MM.1S (cell line): Measurements from ENCODE around the gene SLC7A9.

Experiments used
- DNase-seq: peaks from one replicate; pipeline ENCODE4 v3.0.0-alpha.2; 2015
- H2AFZ ChIP-seq: fragments of 300-600 bp; sonication (generic); 2 replicates; pipeline ENCODE4 v1.6.0; 2016; ENCODE audit warnings: antibody characterized with exemption, low read length
- H3F3A ChIP-seq: fragments of 300-600 bp; sonication (generic); 2 replicates; pipeline ENCODE4 v1.6.1; 2016; ENCODE audit warnings: mild to moderate bottlenecking, antibody characterized with exemption, low read length, moderate library complexity, mixed read lengths; ENCODE audit not compliant: insufficient read depth
- H3K27ac ChIP-seq: fragments of 300-600 bp; sonication (generic); 2 replicates; pipeline ENCODE4 v1.5.1; 2016; ENCODE audit warnings: mild to moderate bottlenecking, low read length
- H3K27me3 ChIP-seq: fragments of 300-600 bp; sonication (generic); replicated peaks from 2 replicates; pipeline ENCODE4 v1.6.0; 2016; ENCODE audit warnings: low read length; ENCODE audit not compliant: insufficient read depth
- H3K36me3 ChIP-seq: fragments of 300-600 bp; sonication (generic); replicated peaks from 2 replicates; pipeline ENCODE4 v1.6.1; 2016; ENCODE audit warnings: mild to moderate bottlenecking, low read length, mixed read lengths; ENCODE audit not compliant: insufficient read depth
- H3K4me1 ChIP-seq: fragments of 300-600 bp; sonication (generic); 2 replicates; pipeline ENCODE4 v1.6.1; 2016; ENCODE audit warnings: low read length, mixed read lengths
- H3K4me2 ChIP-seq: fragments of 300-600 bp; sonication (generic); 2 replicates; pipeline ENCODE4 v1.6.0; 2016; ENCODE audit warnings: low read depth, low read length
- H3K4me3 ChIP-seq: fragments of 300-600 bp; sonication (generic); 2 replicates; pipeline ENCODE4 v1.5.1; 2016; ENCODE audit warnings: low read length, mixed read lengths
- H3K79me2 ChIP-seq: fragments of 300-600 bp; sonication (generic); 2 replicates; pipeline ENCODE4 v1.6.1; 2016; ENCODE audit warnings: mixed run types, low read length, mixed read lengths
- H3K9ac ChIP-seq: fragments of 300-600 bp; sonication (generic); 2 replicates; pipeline ENCODE4 v1.6.1; 2016; ENCODE audit warnings: low read length, mixed read lengths
- H3K9me2 ChIP-seq: fragments of 300-600 bp; sonication (generic); replicated peaks from 2 replicates; pipeline ENCODE4 v1.6.1; 2016; ENCODE audit warnings: mild to moderate bottlenecking, low read length, mixed read lengths; ENCODE audit not compliant: insufficient read depth
- H3K9me3 ChIP-seq: fragments of 300-600 bp; sonication (generic); replicated peaks from 2 replicates; pipeline ENCODE4 v1.6.1; 2016; ENCODE audit warnings: mild to moderate bottlenecking, low read length, mixed read lengths; ENCODE audit not compliant: insufficient read depth
- H4K20me1 ChIP-seq: fragments of 300-600 bp; sonication (generic); 2 replicates; pipeline ENCODE4 v1.6.1; 2016; ENCODE audit warnings: mild to moderate bottlenecking, low read length, moderate library complexity, mixed read lengths; ENCODE audit not compliant: insufficient read depth
- EZH2 ChIP-seq: fragments of 300-600 bp; sonication (generic); optimal IDR thresholded peaks from 2 replicates; pipeline ENCODE3; 2017; ENCODE audit warnings: low read depth, mild to moderate bottlenecking, antibody characterized with exemption, low read length, mixed read lengths
- EZH2phosphoT487 ChIP-seq: fragments of 300-600 bp; sonication (generic); IDR thresholded peaks from 2 replicates; pipeline ENCODE4 v1.6.1; 2018; ENCODE audit warnings: antibody characterized with exemption, low read length
- TF ChIP-seq, protein P1 (sequence below): fragments of 300-600 bp; sonication (generic); IDR thresholded peaks from 2 replicates; pipeline ENCODE4 v1.5.1; 2016; ENCODE audit warnings: antibody characterized with exemption, low read length, mixed read lengths

SLC7A9 gene

GRCh38 chr19:32869369-32869965 is at the start of gene SLC7A9:
Gene SLC7A9, minus strand, starts transcription at chr19:32869767. Its CDS starts 1,233 bp downstream, at chr19:32868534.
- Histone ChIP-seq H3K9ac (no peak within 1 kb of the TSS), H3K27ac (no peak within 1 kb of the TSS), H3F3A (no peaks in the 10 kb centered on the region), H4K20me1 (no peaks in the 10 kb centered on the region), H3K9me2 (no peaks in the 10 kb centered on the region), H3K9me3 (no peaks in the 10 kb centered on the region), H3K4me1 (no peaks in the 10 kb centered on the region), H3K27me3 (no peaks in the 10 kb centered on the region), H3K4me3 (no peak within 1 kb of the TSS), H3K36me3 (no peaks in the 10 kb centered on the region), H3K4me2 (no peak within 1 kb of the TSS), H3K79me2 (no peaks in the 10 kb centered on the region), H2AFZ (no peak within 1 kb of the TSS)
- TF ChIP-seq EZH2 (no peak), EZH2phosphoT487 (no peak)
- TF ChIP-seq, protein P1, sequence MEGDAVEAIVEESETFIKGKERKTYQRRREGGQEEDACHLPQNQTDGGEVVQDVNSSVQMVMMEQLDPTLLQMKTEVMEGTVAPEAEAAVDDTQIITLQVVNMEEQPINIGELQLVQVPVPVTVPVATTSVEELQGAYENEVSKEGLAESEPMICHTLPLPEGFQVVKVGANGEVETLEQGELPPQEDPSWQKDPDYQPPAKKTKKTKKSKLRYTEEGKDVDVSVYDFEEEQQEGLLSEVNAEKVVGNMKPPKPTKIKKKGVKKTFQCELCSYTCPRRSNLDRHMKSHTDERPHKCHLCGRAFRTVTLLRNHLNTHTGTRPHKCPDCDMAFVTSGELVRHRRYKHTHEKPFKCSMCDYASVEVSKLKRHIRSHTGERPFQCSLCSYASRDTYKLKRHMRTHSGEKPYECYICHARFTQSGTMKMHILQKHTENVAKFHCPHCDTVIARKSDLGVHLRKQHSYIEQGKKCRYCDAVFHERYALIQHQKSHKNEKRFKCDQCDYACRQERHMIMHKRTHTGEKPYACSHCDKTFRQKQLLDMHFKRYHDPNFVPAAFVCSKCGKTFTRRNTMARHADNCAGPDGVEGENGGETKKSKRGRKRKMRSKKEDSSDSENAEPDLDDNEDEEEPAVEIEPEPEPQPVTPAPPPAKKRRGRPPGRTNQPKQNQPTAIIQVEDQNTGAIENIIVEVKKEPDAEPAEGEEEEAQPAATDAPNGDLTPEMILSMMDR = no peak
- no peak for DNase-seq

DNA sequence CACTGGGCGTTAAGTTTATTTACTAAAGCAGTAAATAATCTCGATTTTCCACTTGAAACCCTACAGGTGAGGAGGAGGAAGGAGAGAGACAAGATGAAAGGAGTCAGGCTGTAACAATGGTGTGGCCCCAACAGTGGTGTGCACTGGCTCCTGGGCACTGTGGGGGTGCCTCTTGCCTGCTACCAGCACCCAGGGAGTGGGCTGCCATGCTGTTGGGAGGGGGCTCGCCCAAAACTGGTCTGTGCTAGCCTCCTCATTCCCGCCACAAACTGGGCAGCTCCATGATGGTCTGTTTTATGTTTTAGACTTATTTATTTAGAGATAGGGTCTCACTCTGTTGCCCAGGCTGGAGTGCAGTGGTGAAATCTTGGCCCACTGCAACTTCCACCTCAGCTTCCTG is 49.8 kb upstream of the SLC7A9 start:
- Histone ChIP-seq H2AFZ (no peak overlapping the region), H3K79me2 (no peaks in the 10 kb centered on the region), H3K4me3 (no peak overlapping the region), H3K27me3 (no peaks in the 10 kb centered on the region), H3K9ac (no peak overlapping the region), H3K27ac (no peak overlapping the region), H3F3A (peaks cover 12% of the 10 kb centered on the region), H3K4me2 (no peak overlapping the region), H4K20me1 (no peaks in the 10 kb centered on the region), H3K9me3 (no peaks in the 10 kb centered on the region), H3K36me3 (no peaks in the 10 kb centered on the region), H3K4me1 (peaks cover 5% of the 10 kb centered on the region; the same call in 1 of the 2 replicates), H3K9me2 (no peaks in the 10 kb centered on the region)
- TF ChIP-seq EZH2 (no peak), EZH2phosphoT487 (no peak)
- TF ChIP-seq, protein P1 = no peak
- DNase-seq = no peak

GRCh38 chr19:32917616-32917996 is 48.0 kb upstream of the SLC7A9 start:
- no peak overlapping the region for H2AFZ ChIP-seq
- TF ChIP-seq EZH2phosphoT487 = no peak
- TF ChIP-seq, protein P1 = no peak
- TF ChIP-seq EZH2 = no peak
- H3K36me3 ChIP-seq = no peaks in the 10 kb centered on the region

More at GRCh38 chr19:32917616-32917996, 48.0 kb upstream of the SLC7A9 start:
- H3K4me2 ChIP-seq = no peak overlapping the region
- no peak overlapping the region for H3K9ac ChIP-seq
- H3K79me2 ChIP-seq = no peaks in the 10 kb centered on the region
- H3K27me3 ChIP-seq = no peaks in the 10 kb centered on the region
- H3F3A ChIP-seq = peaks cover 13% of the 10 kb centered on the region
- no peak overlapping the region for H3K4me3 ChIP-seq
- no peak for DNase-seq
- no peaks in the 10 kb centered on the region for H3K9me3 ChIP-seq
- H4K20me1 ChIP-seq = no peaks in the 10 kb centered on the region
- no peak overlapping the region for H3K27ac ChIP-seq
- no peaks in the 10 kb centered on the region for H3K9me2 ChIP-seq
- H3K4me1 ChIP-seq = peaks cover 5% of the 10 kb centered on the region; the same call in 1 of the 2 replicates
